HG03097 (cell line): ENCODE results near the gene EMX1.

Experiments used
- ATAC-seq: cut with Tn5 transposase; IDR thresholded peaks from one replicate; pipeline ENCODE4 v1.9.1; 2021; ENCODE audit not compliant: unreplicated experiment, low FRiP score

EMX1 gene

DNA sequence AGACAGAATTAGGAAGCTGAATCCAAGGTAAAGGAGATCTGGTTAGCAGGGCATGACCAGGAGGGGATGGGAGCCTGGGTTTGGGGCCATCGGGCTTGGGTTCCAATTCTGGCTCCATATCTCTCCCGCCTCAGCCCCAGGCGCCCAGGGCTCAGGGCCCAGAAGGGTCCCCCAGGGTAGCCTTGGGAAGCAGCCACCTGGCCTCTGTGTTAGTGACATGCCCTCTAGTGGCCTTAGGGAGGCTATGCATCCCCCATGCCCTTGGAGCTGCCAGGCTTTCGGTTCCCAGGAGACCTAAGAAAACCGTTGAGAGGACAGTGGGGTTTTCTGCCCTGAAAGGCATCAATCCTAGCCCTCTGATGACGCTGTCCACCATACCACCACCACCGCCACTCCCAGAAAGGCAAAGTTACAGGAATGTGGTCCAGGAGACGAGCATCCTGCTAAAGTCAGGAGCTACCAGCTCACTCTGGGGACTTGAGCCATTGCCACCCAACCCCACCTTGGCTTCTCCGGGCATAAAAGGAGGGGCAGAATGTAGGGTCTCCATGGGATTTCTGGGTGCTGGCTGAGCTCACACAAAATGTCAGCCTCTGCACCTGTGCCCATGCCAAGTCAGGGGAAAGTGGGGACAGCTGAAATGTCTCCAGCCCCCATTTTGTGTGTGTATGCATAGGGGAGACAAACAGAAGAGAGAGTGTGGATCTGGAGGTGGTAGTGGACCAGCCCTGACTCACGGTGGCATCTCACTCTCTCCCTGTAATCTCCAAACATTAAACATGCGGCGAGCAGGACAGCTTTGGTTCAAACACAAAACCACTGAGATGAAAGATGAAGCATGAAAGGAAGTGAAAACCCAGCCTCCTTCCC, 56.5 kb downstream of the EMX1 start:
- peak; percentile 92 for ATAC-seq

DNA sequence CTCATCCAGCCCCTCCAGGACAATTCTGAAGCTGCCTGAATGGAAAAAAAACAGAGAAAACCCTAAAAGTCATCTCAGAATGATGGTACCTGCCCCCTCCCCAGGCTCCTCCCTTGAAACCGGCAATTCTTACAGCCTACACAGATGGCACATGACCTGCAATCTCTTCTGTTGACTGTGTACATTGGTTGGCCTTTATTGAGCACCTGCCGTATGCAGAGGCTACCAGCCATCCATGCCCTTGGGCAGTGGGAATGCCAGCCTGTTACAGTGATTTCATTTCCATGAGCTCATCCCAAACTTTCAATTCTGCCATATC, 57.1 kb downstream of the EMX1 start:
- ATAC-seq = no peak

GRCh38 chr2:72975017-72975416, 57.7 kb downstream of the EMX1 start:
- ATAC-seq = no peak

DNA sequence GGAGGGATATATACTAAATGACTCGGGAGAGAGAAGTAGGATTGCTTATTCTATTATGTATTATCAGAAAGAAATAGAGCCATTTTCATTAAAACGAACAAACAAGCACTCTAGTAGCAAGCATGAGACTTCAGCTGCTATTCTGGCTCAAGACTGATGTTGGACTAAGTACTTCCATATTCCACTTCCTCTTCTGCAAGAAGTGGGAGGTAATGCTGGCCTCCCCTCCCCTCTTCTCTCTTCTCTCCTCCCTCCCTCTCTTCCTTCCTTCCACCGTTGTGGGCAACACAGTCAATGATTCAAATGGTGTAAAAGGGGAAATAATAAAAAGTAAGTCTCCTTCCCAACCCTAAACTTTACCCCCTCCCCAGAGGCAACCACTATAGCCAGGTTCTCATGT, 62.6 kb downstream of the EMX1 start:
- no peak for ATAC-seq

DNA sequence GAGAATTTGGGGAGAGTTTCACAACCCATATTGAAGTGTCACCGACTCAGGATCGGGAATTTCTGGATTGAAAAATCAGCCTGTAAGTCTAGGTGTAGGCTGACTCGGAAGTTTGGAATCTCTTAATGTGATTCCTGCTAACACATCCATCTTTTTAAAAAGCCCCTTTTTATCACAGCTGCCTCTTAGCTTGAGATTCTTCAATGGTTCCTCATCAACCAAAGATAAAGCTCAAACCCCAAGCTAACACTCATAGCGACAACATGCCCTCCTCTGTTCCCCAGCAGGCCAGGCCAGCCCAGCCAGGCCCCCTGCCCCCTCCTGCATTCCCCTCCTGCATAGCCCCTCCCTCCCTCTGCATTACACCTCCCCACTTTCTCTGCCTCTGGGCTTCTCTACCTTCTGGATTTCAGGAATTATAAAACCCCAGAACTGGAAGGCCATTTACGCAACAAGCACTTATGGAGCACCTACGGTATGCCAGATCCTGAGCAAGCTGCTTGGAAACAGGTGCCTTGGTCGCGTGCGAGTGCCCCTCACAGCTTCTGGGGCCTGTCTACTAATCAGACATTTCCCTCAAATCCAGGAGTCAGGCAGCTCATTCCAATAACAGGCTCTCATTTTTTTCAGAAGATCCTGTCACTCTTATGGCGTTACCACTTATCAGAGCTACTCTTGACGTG, 63.4 kb downstream of the EMX1 start:
- no peak for ATAC-seq

GRCh38 chr2:72981536-72981935, 64.2 kb downstream of the EMX1 start:
- ATAC-seq = no peak

DNA sequence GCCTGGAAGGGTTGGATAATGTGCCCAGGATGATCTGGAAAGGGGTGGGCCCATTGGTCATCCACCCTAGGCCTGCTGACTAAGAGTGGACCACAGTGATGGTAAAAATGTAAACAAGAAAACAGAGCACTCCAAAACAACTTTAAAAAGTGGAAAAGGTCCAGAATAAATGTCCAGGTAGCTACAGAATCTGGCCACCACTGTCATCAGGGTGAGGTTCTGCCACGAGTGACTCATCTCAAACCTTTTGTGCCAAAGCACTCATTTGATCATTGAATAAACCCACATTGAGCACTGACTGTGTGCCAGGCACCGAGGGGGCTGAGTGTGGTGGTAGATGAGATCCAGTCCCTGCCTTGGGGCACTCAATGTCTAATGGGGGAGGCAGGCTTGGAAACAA, 64.9 kb downstream of the EMX1 start:
- no peak for ATAC-seq

DNA sequence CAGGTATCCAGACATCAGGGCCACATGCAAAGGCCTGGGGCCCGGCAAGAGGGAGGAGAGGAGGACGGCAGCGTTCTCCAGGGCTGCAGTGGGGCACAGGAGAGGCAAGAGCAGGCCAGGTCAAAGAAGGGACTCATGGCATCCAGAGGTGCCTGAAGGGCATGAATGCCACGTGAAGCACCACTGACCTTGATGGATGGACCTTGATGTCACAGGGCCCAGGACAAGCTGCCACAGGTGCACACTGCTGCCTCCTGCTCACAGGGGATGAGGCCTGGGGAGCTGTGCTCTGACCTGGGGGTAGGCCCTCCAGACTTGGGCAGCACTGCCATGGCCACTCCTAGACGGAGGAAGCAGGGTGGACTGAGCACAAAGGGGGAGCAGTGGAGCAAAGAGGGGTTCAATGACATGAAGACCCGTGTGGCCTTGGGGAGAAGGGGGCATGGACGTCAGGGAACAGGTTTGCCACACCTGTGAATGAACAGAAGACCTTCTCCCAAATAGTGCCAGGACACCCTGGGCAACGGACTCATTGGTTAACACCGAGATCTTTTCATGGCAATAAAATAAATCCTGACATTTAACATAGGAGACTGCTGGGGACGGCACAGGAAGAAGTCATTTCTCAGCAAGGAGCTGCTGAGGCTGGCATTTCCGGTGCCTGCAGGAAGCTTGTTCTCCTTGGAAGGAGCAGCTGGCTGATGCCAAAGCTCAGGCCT, 65.6 kb downstream of the EMX1 start:
- ATAC-seq = no peak

- ATAC-seq = no peak
These were observed 66.3 kb downstream of the EMX1 start for GRCh38 chr2:72983500-72984161.

DNA sequence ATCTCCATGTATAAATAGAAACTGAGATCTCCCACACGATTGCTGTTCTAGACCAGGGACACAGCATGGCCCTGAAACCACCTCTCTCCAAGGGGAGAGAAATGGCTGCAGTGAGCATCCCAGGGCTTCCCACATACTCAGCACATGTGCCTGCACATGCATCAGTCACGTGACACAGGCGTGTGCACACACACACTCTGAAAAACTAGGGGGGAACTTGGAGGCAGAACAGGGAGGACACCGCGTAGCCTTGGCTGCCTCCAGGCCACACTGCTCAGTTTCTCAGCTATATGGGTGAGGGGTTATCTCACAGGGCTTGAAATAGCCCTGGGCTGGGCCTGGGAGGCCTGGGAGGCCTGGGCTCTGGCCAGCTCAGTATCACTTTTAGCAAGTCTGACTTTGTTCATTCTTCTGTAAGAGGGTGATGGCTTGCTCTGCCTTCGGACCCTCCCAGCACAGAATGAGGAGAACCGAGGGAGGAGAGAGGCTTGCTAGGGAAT, 66.9 kb downstream of the EMX1 start:
- no peak for ATAC-seq
